GM10248 (cell line): ENCODE measurements around the gene NACC2.
A peak's percentile ranks its signal among the peaks of the same experiment; 100 is the strongest.

ENCODE experiments used
- CTCF ChIA-PET: fragments of 300-600 bp; sonication (Branson Sonifier 250); formaldehyde crosslinking; extraction: SDS; loops from one replicate; lab custom pipeline; 2021; ENCODE audit warnings: antibody characterized with exemption; lab: Yijun Ruan, JAX
- POLR2A ChIA-PET: fragments of 350-650 bp; sonication (Branson Sonifier 250); formaldehyde crosslinking; extraction: SDS; loops from one replicate; lab custom pipeline; 2020; ENCODE audit warnings: antibody characterized with exemption; lab: Yijun Ruan, JAX
- DNase-seq: peaks from one replicate; pipeline ENCODE4 v3.0.0; 2012; ENCODE audit errors: extremely low spot score
- TF ChIP-seq, protein P1 (sequence below): IDR thresholded peaks from 2 replicates; pipeline ENCODE4 v1.5.1; 2012; ENCODE audit warnings: mild to moderate bottlenecking, low read depth; ENCODE audit errors: extremely low read depth, missing control alignments, control extremely low read depth

Gene NACC2

DNA sequence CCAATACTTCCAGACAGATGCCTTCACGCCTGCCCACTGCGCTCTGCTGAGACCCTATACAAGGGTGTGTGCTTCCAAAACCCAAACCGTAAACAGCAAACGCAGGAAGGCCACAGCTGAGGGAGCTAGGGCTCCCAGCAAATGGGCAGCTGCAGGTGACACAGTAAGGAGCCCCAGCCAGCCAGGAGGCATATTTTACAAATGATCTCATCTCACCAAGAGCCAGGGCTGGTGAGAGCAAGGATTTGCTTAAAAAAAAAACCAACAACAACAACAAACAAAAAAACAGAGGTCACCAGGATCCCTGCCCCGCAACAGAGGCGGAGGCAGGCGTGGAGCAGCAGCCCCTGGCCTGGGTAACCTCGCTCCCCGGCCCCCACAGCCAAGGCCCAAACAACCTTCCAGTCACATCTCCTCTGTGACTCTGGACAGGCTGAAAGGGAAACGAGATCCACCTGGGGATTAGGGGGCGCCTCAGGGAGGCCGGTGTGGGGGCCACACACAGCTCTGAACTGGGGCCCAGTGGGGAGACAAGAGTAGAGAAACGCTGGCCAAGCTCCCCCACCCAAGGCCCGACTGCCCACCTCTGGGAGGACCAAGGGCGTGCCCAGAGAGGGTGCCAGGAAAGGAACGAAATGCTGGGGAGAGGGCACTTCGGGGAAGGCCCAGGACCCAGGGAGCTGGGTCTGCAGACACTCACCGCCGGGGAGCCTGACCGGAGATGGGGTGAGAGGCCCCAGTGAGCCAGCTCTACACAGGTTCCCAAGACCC is 3.3 kb downstream of the NACC2 start:
- ChIA-PET CTCF (interaction anchor here (4.2 kb wide), 1 partner anchor 30 kb away, joined by 53 read pairs; the partner anchor contains the start of gene TMEM250), POLR2A (no interaction called here)
- DNase-seq, result no peak
- TF ChIP-seq, protein P1, sequence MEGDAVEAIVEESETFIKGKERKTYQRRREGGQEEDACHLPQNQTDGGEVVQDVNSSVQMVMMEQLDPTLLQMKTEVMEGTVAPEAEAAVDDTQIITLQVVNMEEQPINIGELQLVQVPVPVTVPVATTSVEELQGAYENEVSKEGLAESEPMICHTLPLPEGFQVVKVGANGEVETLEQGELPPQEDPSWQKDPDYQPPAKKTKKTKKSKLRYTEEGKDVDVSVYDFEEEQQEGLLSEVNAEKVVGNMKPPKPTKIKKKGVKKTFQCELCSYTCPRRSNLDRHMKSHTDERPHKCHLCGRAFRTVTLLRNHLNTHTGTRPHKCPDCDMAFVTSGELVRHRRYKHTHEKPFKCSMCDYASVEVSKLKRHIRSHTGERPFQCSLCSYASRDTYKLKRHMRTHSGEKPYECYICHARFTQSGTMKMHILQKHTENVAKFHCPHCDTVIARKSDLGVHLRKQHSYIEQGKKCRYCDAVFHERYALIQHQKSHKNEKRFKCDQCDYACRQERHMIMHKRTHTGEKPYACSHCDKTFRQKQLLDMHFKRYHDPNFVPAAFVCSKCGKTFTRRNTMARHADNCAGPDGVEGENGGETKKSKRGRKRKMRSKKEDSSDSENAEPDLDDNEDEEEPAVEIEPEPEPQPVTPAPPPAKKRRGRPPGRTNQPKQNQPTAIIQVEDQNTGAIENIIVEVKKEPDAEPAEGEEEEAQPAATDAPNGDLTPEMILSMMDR, result no peak

DNA sequence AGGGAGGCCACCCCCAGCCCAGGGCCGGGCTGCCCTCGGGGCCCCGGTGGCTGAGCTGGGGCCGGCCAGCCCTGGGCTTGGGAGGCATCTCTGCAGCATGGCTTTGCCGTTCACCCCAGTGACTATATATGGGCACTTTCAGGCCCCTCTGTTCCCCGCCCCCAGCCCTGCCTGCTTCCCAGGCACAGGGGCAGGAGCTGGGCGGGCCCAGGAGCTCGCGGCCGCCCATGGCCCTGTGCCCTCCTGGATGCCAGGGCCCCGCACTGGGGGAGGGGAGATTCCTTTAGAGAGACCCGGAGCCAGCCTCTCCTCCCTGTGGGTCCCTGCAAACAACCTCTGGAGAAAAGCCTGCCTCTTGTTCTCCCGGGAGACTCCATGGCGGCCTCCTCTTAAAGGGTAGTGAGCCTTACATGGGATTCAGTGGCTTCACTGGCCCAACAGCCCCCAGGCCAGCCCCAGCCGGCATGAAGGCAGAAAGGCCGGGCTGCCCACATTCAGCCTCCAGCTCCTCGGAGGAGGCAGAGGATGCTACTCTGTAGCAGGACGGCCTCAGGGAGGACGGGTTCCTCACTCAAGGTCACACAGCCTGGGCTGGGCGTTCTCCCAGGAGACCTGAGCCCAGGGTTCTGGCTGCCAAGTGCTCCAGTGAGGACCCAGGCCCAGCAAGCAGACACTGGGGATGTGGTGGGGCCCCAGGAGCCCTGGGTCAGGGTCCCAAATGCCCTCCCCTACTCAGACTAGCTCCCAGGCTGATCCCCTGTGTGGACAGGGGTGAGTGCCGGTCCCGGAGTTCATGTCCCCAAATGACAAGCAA is 4.1 kb downstream of the NACC2 start:
- TF ChIP-seq, protein P1, result no peak
- CTCF ChIA-PET, result interaction anchor here (0.6 to 4.2 kb wide), 5 partner anchors 9 to 939 kb away, joined by 3 to 53 read pairs (median 5); partner anchors contain the start of gene TMEM250
- POLR2A ChIA-PET, result no interaction called here
- no peak for DNase-seq

- CTCF ChIA-PET, result interaction anchor here (0.6 to 4.2 kb wide), 10 partner anchors 9 to 939 kb away, joined by 3 to 53 read pairs (median 4); partner anchors contain the start of gene TMEM250
- TF ChIP-seq, protein P1, result no peak
- DNase-seq, result no peak
Measured at GRCh38 chr9:136090056-136090735, 4.9 kb downstream of the NACC2 start.

DNA sequence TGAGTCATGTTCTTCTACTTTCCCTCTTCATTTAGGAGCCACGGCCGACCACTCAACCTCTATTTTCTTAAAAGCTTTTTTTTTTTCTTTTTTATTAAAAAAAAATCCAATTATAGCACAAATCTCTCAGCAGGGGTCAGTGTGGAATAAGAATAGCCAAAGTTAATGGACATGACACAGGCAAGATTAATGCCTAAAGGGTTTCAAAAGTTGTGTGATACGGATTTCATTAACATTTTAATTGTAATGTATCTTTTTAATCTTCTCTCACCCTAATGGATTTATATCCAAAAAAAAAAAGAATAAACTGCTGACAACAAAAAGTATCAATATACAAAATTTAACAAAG is 5.4 kb downstream of the NACC2 start:
- POLR2A ChIA-PET, result no interaction called here
- no peak for DNase-seq
- CTCF ChIA-PET, result interaction anchor here (0.7 to 4.2 kb wide), 8 partner anchors 8 to 198 kb away, joined by 3 to 53 read pairs (median 4); partner anchors contain the start of gene TMEM250
- TF ChIP-seq, protein P1, result peak; percentile 32

More at GRCh38 chr9:136090056-136090735, 4.9 kb downstream of the NACC2 start:
- POLR2A ChIA-PET, result no interaction called here

DNA sequence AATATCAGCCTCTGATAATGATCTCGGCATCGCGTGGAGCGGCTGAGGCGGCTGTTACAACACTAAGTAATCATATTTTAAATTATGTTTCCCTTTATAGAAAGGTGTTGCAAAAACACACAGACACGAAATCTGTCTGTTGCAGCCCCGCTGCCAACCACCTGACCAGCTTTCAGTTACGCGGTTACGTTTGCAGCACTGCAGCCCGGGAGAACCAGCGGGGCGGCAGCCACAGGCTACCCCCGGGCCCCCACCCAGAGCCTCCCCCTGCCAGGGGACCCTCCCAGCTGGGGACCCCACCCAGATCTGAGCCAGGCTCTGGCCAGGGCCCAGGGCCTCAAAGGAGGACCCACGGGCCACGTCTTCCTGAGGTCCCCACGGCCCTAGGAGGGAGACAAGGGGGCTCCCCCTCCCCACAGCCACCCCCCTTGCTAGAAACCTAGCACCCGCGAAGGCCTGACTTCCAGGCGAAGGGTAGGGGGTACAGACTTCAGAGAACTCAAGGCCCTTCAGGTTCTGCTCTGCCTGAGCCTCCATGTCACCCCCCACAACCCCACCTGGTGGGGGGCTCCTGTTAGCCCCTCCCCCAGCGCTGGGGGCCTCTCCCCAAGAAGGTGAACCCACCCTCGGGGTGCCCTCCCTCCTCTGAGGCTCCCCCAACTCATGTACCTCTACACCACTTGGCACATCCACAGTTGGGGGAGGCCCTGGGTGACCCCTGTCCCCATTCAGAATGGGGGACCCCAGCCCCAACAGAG is 6.0 kb downstream of the NACC2 start:
- TF ChIP-seq, protein P1, result no peak
- ChIA-PET CTCF (interaction anchor here (1.0 to 4.2 kb wide), 4 partner anchors 29 to 122 kb away, joined by 3 to 53 read pairs (median 4); partner anchors contain the start of gene TMEM250), POLR2A (no interaction called here)
- DNase-seq, result no peak

DNA sequence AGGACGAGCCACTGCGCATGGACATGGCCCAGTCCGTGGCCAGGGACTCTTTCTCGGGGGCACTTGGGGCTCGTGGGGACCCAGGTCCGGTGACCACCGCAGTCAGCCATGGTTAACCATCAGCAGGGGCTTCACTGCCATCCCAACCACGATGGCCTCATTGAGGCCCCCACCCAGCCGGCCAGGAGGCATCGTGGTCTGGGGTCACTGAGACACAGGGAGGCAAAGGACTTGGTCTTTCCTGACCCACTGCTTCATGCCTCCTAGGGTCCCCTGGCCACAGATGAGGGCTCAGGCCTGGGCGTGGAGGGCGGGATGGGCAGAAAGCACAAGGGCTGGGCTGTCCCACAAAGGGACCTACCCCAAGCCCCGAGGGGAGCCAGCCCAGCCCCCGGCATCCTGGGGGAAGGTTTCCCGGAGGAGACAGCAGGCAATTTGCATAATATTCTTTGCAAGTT is 6.6 kb downstream of the NACC2 start:
- TF ChIP-seq, protein P1, result no peak
- DNase-seq, result no peak
- CTCF ChIA-PET, result interaction anchor here (4.2 kb wide), 1 partner anchor 33 kb away, joined by 53 read pairs; the partner anchor contains the start of gene TMEM250
- POLR2A ChIA-PET, result no interaction called here
